H1 (cell line): ENCODE data around the gene SNRNP200. TPM values are rescaled to one million over a fixed set of nuclear protein-coding genes. Genes with fewer than 3 reads are reported as not detected.

Experiments used
- NRF1 ChIP-seq: IDR thresholded peaks from 2 replicates; pipeline ENCODE4 v1.6.1; 2011; ENCODE audit warnings: mild to moderate bottlenecking, low read depth, low read length, improper control_type of control experiment
- PHF8 ChIP-seq: fragments of 200-600 bp; sonication (generic); conservative IDR thresholded peaks from 2 replicates; pipeline ENCODE4 v1.7.1; 2012; ENCODE audit warnings: low read depth, mild to moderate bottlenecking, inconsistent platforms, low read length, moderate library complexity
- POLR2A ChIP-seq, 2 experiments: IDR thresholded peaks; 1 replicate in 1 of 2; 2 replicates in 1 of 2; pipeline ENCODE4 v1.6.1; 2011; ENCODE audit warnings: low read depth in 2 of 2, low read length in 2 of 2, mild to moderate bottlenecking in 2 of 2; ENCODE audit errors: control extremely low read depth in 1 of 2
- POLR2AphosphoS5 ChIP-seq: IDR thresholded peaks from 2 replicates; pipeline ENCODE4 v1.6.1; 2011; ENCODE audit warnings: low read depth, low read length
- SIX5 ChIP-seq: IDR thresholded peaks from 2 replicates; pipeline ENCODE4 v1.6.1; 2011; ENCODE audit warnings: mild to moderate bottlenecking, low read depth, low read length
- polyA plus RNA-seq, 7 experiments: library from polyadenylated mRNA; depleted of rRNA in 3 of 7; stranded (reverse) in 5 of 7; unstranded in 2 of 7; fragments of >200 nt in 5 of 7; fragments of 200-250 nt in 2 of 7; gene quantifications; 1 replicate in 5 of 7; 2 replicates in 1 of 7; 4 replicates in 1 of 7; pipeline versions ENCODE4 v1.2.1 to v1.2.3, GENCODE V29; 2011 to 2013; ENCODE audit warnings: missing spikeins in 2 of 7, mixed read lengths in 2 of 7
- total RNA-seq: library from RNA; stranded (reverse); fragmentation: NEBNext Ultra II Directional; extraction: Animal tissue kit (Norgen Biotek cat#: 25700); gene quantifications from 2 replicates; pipeline ENCODE4 v1.2.1, GENCODE V29; 2021

SNRNP200 gene
- total and polyA plus RNA-seq, 2 of the 8 experiments (the other 6 are each of a cell fraction or from before 2014, with no cell fraction given) = 190 to 289 TPM

DNA sequence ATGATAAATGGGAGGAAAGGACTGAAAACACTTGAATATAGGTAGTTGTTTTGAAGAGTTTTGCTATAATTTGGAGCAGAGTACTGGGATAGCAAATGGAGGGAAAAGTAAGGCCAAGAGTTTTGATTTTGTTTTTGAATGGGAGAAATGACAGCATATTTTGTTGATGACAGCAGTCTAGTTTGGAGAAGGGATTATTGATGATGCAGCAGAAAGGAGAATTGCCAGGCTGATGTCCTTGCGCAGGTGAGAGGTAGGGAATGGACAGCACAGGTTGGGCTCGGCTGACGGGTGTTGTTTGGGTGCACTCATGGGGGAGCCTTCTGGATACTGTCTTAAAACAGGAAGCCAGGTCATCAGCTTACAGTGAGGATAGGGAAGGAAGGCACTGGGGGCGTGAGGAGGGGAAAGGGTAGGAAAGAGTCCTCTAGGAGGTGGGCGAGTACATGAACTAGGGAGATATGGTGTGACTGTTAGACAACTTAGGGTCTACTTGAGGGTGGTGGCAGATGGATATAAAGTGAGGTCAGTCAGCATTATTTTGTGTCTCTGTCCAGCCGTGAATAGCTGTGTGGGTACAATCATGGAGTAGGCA is 40.6 kb upstream of the SNRNP200 start (continued):
- TF ChIP-seq NRF1 (no peak), SIX5 (no peak), POLR2A (IDR thresholded peaks at IDR 0.05; ENCODE audit: control extremely low read depth in 1 of 2, low read depth in 2 of 2, low read length in 2 of 2) (no peak), PHF8 (no peak), POLR2AphosphoS5 (no peak)
